GM21576 (cell line): ENCODE data around the gene TBC1D24.
"Not testable (repeated sequence)": the region's sequence is repeated elsewhere in the genome, so short reads cannot be mapped to it uniquely, and the experiment has no call there.

Experiments used
- ATAC-seq: cut with Tn5 transposase; IDR thresholded peaks from one replicate; pipeline ENCODE4 v1.9.1; 2021; ENCODE audit warnings: mild to moderate bottlenecking, moderate library complexity; ENCODE audit not compliant: unreplicated experiment

Gene TBC1D24

DNA sequence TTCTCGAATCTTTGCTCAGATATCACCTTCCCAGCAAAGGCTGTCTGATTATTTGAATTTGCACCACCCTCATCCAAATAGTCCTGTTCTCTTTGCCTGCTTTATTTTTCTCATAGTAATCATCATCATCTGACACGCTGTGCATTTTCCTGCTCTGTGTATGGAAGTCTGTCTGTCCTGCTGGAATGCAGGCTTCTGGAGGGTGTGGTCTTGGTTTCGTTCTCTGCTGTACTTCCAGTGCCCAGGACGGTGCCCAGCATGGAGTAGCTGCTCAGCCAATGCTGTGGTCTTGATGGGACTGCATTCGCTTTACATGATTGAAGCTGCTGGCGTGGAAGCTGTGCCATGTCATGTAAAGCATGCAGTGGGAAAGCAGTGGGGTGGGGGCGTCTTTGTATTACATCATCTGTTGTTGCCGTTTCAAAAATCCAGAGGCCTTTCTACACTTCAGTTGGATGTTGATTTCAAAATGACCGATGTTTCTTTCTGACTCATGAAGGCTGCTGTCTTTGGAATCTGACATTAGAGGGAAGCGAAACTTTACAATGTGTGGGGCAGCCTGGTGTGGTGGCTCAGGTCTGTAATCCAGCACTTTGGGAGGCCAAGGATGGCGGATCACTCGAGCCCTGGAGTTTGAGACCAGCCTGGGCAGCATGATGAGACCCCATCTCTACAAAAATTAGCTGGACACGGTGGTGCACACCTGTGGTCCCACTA lies 79.9 kb downstream of the TBC1D24 start:
- not testable (repeated sequence) for ATAC-seq
